ENCODE results near the gene PARD6B. TPM values are rescaled to one million over a fixed set of nuclear protein-coding genes. Genes with fewer than 3 reads are reported as not detected.
"Not testable (repeated sequence)": the region's sequence is repeated elsewhere in the genome, so short reads cannot be mapped to it uniquely, and the experiment has no call there.

PARD6B gene
- total RNA-seq, 1 donor from 2014 or later, result 4.5 TPM

DNA sequence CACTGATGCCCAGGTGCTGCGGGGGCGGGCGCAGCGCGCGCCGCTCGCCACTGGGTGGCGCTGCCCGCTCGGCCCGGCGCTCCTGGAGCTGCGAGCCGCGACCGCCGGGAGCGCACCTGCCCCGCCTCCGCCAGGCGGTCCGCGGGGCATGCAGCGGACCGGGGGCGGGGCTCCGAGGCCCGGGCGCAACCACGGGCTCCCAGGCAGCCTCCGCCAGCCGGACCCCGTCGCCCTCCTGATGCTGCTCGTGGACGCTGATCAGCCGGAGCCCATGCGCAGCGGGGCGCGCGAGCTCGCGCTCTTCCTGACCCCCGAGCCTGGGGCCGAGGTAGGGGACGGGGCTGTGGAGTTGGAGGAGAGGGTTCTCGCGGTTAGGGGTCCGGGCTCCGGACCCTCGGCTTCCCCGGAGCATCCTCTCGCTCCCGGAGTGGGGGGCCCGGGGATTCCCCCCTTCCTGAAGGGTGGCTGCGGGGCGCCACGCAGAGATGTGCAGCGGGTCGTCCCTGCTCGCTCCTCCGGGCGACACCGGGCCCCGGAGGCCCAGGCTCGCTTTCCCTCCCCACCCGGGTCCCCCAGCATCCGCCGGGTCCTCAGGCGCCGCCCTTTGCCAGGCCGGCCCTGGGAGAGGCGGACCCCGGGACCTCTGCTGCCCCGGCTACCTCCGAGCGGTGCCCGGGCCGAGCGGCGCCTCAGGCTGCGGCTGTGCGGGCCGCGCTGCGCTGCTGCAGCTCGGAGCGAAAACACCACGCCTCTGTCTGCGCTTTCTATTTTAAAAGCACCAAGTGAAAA lies 63.7 kb downstream of the PARD6B start, which contains the start of gene BCAS4:
BCAS4 (plus strand) TSS at position 216 of the 789 bp plus-strand sequence; CDS start at position 239, 23 bp downstream.
- intact Hi-C loops (cut with micrococcal nuclease), result loop anchor here (1.0 to 2.0 kb wide), 4 partner anchors 23 to 512 kb away; partner anchors contain the start of gene PARD6B

DNA sequence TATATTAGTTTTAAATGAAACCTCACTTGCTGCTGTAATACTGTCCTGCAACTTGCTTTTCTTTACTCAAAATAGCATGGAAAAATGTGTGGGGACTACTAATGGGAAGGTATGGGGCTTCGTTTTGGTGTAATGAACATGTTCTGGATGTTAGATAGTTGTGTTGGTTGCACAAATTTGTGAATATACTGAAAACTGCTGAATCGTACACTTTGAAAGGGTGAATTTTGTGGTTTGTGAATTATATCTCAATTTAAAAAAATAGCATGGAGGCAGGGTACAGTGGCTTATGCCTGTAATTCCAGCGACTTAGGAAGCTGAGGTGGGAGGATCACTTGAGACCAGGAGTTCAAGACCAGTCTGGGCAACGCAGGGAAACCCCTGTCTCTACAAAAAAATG lies 65.8 kb downstream of the PARD6B start:
- intact Hi-C loops (cut with micrococcal nuclease), result no loop called here

DNA sequence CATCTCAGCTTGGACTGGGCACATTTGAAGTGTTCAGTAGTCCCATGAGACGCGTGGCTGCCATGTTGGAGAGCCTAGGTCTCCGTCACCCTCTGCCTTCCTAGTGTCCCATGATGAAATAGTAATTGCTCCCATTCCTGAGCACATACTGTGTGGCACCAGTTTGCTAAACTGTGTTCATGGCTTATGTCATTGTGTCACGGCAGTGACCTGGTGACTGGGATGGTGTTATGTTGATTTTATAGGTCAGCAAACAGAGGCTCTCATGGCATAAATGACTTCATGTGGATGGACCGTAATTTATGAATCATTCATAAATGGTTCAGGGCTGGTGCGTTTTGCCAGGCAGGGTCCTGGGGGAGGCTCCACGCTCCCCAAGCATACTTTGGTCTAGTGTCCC lies 67.3 kb downstream of the PARD6B start:
- intact Hi-C loops (cut with micrococcal nuclease), result no loop called here

DNA sequence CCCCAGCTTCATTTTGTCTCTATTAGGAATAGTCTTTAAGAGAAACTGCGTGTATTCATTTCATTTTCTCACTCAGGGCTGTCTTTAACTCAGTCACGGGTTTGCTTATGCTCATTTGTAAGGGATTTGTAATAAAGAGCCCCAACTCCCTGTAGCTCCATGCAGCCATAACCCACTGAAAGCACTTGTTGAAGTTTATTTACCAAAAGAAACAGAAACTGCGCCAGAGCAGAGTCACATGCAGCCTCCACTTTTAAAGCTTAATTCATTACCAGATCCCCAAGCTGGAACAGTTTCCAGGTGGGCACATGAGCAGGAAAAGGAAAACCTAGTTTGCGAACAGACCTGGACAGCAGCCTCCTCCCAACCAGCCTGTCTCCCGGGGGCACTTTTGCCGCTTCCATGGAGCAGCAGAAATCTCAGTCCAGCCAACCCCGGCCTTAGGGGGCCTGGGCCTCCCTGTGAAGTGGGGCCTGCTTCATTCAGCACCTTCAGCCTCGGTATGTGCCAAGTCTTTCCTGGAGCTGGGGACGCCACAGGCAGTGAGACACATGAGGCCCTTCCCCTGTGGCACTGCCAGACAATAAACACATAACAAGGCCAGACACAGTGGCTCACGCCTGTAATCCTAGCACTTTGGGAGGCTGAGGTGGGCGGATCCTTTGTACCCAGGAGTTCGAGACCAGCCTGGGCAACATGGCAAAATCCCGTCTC lies 68.0 kb downstream of the PARD6B start:
- intact Hi-C loops (cut with micrococcal nuclease), result no loop called here

DNA sequence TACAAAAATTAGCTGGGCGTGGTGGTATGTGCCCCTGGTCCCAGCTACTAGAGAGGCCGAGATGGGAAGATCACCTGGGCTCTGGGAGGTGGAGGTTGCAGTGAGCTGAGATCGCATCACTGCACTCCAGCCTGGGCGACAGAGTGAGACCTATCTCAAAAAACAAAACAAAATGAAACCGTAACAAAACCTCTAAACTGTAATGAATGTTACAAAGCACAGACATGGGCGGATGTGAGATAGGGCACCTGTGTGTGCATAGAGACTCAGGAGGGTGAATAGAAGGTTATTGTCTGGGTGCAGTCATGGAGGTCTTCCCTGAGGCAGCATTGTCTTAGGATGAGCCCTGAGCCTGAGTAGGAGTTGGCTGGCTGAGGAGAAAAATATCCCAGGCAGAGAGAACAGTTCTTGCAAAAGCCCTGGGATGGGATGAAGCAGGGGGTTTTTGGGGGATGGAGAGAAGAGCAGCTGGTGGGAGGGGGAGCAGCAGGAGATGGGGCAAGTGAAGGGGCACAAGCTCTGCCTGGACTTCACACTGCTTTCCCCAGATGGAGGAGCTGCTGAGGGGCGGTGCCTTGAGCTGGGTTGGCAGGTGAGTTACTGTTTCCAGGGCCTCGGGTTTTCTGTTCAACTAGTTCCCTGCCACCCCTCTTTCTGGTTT lies 68.6 kb downstream of the PARD6B start:
- intact Hi-C loops (cut with micrococcal nuclease), result no loop called here

GRCh38 chr20:50800986-50801746 lies 69.8 kb downstream of the PARD6B start:
- intact Hi-C loops (cut with micrococcal nuclease), result not testable (repeated sequence)

DNA sequence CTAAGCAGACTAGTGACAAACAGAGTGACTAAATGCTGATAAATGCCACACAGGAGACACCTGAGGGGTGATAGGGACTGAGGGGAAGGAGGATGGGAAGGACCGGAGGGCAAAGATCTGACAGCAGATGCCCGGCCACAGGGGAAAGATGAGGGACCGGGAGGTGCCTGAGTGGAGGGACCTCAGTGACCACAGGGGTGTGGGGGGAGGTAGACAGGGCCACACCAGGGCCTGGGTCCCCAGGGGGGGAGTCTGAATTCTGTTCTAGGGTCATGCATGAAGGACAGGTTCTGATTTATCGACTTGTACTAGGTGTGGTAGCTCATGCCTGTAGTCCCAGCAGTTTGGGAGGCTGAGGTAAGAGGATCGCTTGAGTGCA lies 70.4 kb downstream of the PARD6B start:
- intact Hi-C loops (cut with micrococcal nuclease), result no loop called here

GRCh38 chr20:50802289-50802688 lies 70.9 kb downstream of the PARD6B start:
- intact Hi-C loops (cut with micrococcal nuclease), result no loop called here

DNA sequence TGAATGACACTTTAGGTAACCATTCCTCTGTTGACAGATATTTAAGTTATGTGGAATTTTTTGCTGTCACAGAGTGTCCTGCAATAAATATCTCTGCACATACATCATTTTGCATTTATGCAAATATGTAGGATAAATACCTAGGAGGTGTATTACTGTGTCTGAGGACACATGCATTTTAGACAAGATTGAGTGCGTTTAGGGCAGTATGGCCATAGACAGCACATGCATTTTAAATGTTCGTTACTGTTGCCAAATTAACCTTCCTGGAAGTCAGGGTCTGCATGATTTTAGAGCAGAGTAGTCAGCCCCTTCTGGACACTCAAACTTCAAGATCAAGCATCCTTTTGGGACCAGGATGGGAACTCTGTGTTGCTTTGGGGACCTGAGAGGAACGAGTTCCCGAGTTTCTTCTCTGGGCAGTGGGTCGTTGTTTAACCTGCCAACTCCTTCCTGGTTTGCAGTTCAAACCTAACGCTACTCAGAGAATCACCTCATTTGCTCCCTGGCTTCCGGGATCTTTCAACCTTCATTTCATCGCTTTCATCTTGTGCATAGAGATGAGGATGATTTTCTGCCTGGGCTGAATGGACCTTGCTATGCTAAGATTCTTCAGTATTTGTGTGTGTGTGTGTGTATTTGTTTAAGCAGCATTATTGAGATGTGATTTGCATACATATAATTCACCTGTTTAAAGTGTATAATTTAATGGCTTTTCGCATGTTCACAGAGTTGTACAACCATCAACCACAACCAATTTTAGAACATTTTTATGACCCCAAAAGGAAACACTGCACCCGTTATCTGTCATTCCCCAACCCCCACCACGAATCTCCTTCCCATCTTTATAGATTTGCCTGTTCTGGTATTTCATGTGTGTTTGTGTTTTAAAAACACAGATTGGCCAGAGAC lies 73.3 kb downstream of the PARD6B start:
- intact Hi-C loops (cut with micrococcal nuclease), result loop anchor here (2.0 kb wide), 1 partner anchor 22 kb away; no protein-coding TSS in a partner anchor

- intact Hi-C loops (cut with micrococcal nuclease), result loop anchor here (2.0 kb wide), 1 partner anchor 21 kb away; no protein-coding TSS in a partner anchor
Measured at GRCh38 chr20:50805349-50805684, 73.9 kb downstream of the PARD6B start.

- intact Hi-C loops (cut with micrococcal nuclease), result no loop called here
Measured at GRCh38 chr20:50806126-50806768, 74.9 kb downstream of the PARD6B start.

Other genes starting within 250 kb of the PARD6B start
- gene PTPN1, start 221.2 kb upstream of the PARD6B start, total RNA-seq, result 73.0 and 73.9 TPM in 2 replicates
- gene RIPOR3, start 40.0 kb upstream of the PARD6B start, total RNA-seq, result not detected in 2 replicates
- gene BCAS4, start 63.5 kb downstream of the PARD6B start, total RNA-seq, result 5.5 and 7.1 TPM in 2 replicates
- 69.2 and 70.6 TPM in 2 replicates for gene ADNP, start 199.9 kb downstream of the PARD6B start, total RNA-seq
- 40.9 and 44.6 TPM in 2 replicates for gene DPM1, start 227.0 kb downstream of the PARD6B start, total RNA-seq
- gene MOCS3, start 227.2 kb downstream of the PARD6B start, total RNA-seq, result 4.6 and 4.7 TPM in 2 replicates

Measured in T-helper 2 cell treated with Interferon-gamma antibody and Interleukin-4, amounts not matched to agents 100 ng/mL and 5 ng/mL, for 36 hours (primary cell).